GM21528 (cell line): ENCODE data around the gene CHST3.
"Not testable (repeated sequence)": the region's sequence is repeated elsewhere in the genome, so short reads cannot be mapped to it uniquely, and the experiment has no call there.

Source experiments
- ATAC-seq: cut with Tn5 transposase; IDR thresholded peaks from one replicate; pipeline ENCODE4 v1.9.1; 2021; ENCODE audit warnings: mild to moderate bottlenecking, moderate library complexity; ENCODE audit not compliant: unreplicated experiment, low FRiP score

Gene CHST3

GRCh38 chr10:71964098-71964742 is at the start of gene CHST3:
CHST3 (plus strand) TSS chr10:71964395; CDS start chr10:72005843, 41,448 bp downstream.
- no peak for ATAC-seq

GRCh38 chr10:71916827-71917226 is 47.4 kb upstream of the CHST3 start:
- ATAC-seq, result no peak

- no peak for ATAC-seq
Observed at GRCh38 chr10:71918992-71919391, 45.2 kb upstream of the CHST3 start.

GRCh38 chr10:71919956-71920539 is 44.1 kb upstream of the CHST3 start:
- not testable (repeated sequence) for ATAC-seq

- no peak for ATAC-seq
Observed at GRCh38 chr10:71920540-71921323, 43.5 kb upstream of the CHST3 start.

- ATAC-seq, result no peak
Observed at GRCh38 chr10:71921324-71922027, 42.7 kb upstream of the CHST3 start.

GRCh38 chr10:71923138-71923692 is 41.0 kb upstream of the CHST3 start:
- ATAC-seq, result no peak

GRCh38 chr10:71924771-71925170 is 39.4 kb upstream of the CHST3 start:
- ATAC-seq, result no peak

GRCh38 chr10:71927159-71927558 is 37.0 kb upstream of the CHST3 start:
- no peak for ATAC-seq

- no peak for ATAC-seq
Observed at GRCh38 chr10:71927776-71928592, 36.2 kb upstream of the CHST3 start.

- ATAC-seq, result no peak
Observed at GRCh38 chr10:71931295-71931694, 32.9 kb upstream of the CHST3 start.

GRCh38 chr10:71933651-71934050 is 30.5 kb upstream of the CHST3 start:
- no peak for ATAC-seq

GRCh38 chr10:71938211-71938610 is 26.0 kb upstream of the CHST3 start:
- ATAC-seq, result no peak

GRCh38 chr10:71939304-71939703 is 24.9 kb upstream of the CHST3 start:
- ATAC-seq, result no peak

GRCh38 chr10:71939861-71940474 is 24.2 kb upstream of the CHST3 start:
- ATAC-seq, result no peak

- ATAC-seq, result no peak
Observed at GRCh38 chr10:71940752-71941151, 23.4 kb upstream of the CHST3 start.

GRCh38 chr10:71941318-71941717 is 22.9 kb upstream of the CHST3 start:
- ATAC-seq, result no peak

GRCh38 chr10:71945819-71946474 is 18.2 kb upstream of the CHST3 start:
- ATAC-seq, result no peak

- no peak for ATAC-seq
Observed at GRCh38 chr10:71946700-71947099, 17.5 kb upstream of the CHST3 start.
